ENCODE measurements around the gene PPP1R3D. TPM values are rescaled to one million over a fixed set of nuclear protein-coding genes. Genes with fewer than 3 reads are reported as not detected.

PPP1R3D gene
- 3.4 and 3.9 TPM in 2 replicates for total RNA-seq (2014; rRNA removed; shearing (Covaris generic))

DNA sequence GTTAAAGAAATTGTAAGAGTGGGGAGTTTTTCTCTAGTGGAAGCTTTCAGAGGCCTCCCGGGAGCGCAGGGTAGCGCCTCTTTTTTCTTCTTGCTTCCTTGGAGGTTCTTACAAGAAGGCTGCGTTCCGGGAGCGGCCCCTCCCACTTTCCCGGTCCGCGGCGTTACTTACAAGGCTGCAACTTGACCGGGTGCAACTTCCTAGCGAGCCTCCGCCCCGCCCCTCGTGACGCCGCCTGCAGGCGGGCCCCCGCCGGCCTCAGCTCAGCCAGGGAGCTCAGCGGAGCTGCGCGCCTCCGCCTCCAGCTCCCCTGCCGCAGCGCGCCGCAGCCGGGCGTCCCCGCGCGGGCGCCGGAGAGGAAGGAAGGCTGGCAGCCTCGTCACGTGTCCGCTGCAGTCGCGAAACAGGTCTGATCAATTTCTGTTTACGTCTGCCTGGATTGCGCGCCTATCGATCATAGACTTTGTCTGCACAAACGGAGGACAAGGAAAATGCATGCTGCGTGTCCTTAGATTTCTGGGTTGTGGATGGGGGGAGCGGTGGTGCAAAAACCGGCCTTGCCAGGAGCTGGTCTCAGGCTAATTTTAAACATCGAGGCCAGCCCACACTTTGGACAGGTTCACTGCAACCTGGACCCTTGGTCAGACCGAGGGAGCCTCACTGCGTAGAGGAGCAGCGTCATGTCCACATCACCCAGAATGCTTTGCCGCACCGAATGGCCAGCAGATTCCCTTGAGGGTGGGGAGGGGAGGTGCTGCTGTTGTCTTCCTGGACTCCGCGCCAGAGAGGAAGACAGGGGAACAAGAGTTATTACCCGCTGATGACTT lies at the start of gene PPP1R3D, which contains the start of gene FAM217B:
TSS of gene PPP1R3D (minus strand) at position 177 of the 827 bp plus-strand sequence. CDS start 374 bp downstream, outside the sequence.
TSS of gene FAM217B (plus strand) at position 261 of the 827 bp plus-strand sequence. CDS start 3,555 bp downstream, outside the sequence.
- peak within 1 kb of the TSS; percentile 54 for H3K4me3 ChIP-seq (ENCODE audit: insufficient read depth, low read depth, low read length)
- peak; percentile 95 for DNase-seq
- peaks cover 18% of the 10 kb centered on the region for H3K27me3 ChIP-seq (ENCODE audit: control insufficient read depth, insufficient read depth, low read length)
- no peaks in the 10 kb centered on the region; the same call in 1 of the 2 replicates for H3K36me3 ChIP-seq (replicated peaks; ENCODE audit: control insufficient read depth, insufficient read depth, low read length)

- H3K4me3 ChIP-seq (ENCODE audit: insufficient read depth, low read depth, low read length), result no peak overlapping the region
- no peak for DNase-seq
- H3K27me3 ChIP-seq (ENCODE audit: control insufficient read depth, insufficient read depth, low read length), result no peaks in the 10 kb centered on the region
- no peaks in the 10 kb centered on the region for H3K36me3 ChIP-seq (replicated peaks; ENCODE audit: control insufficient read depth, insufficient read depth, low read length)
These were observed 48.0 kb upstream of the PPP1R3D start for GRCh38 chr20:59988141-59988540.

DNA sequence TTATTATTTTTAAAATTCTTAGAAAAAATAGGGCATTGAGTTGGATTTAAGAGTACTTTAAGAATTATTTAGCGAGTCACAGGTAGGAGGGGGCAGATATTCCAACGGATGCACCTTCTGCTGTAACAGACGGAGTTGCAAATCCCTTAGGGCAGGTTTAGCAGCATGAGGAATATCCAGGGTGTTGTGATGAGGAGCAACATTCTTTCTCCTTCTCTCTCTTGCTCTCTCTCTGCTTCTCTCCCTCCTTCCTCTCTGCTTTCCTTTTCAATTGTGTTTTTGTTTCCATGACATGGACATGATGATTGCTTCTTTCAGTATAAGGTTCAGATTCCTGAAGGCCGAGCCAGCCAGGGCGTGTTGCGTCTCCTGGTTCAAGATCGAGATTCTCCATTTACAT lies 47.0 kb upstream of the PPP1R3D start:
- no peaks in the 10 kb centered on the region for H3K36me3 ChIP-seq (replicated peaks; ENCODE audit: control insufficient read depth, insufficient read depth, low read length)
- H3K27me3 ChIP-seq (ENCODE audit: control insufficient read depth, insufficient read depth, low read length), result no peaks in the 10 kb centered on the region
- H3K4me3 ChIP-seq (ENCODE audit: insufficient read depth, low read depth, low read length), result no peak overlapping the region
- DNase-seq, result no peak

GRCh38 chr20:59985864-59986263 lies 45.8 kb upstream of the PPP1R3D start:
- Histone ChIP-seq H3K36me3 (replicated peaks; ENCODE audit: control insufficient read depth, insufficient read depth, low read length) (no peaks in the 10 kb centered on the region), H3K27me3 (ENCODE audit: control insufficient read depth, insufficient read depth, low read length) (no peaks in the 10 kb centered on the region), H3K4me3 (ENCODE audit: insufficient read depth, low read depth, low read length) (no peak overlapping the region)
- peak; percentile 37 for DNase-seq

- H3K4me3 ChIP-seq (ENCODE audit: insufficient read depth, low read depth, low read length), result no peak overlapping the region
- no peaks in the 10 kb centered on the region for H3K27me3 ChIP-seq (ENCODE audit: control insufficient read depth, insufficient read depth, low read length)
- H3K36me3 ChIP-seq (replicated peaks; ENCODE audit: control insufficient read depth, insufficient read depth, low read length), result no peaks in the 10 kb centered on the region
- DNase-seq, result no peak
These were observed 45.1 kb upstream of the PPP1R3D start for GRCh38 chr20:59985164-59985563.

- DNase-seq, result no peak
- Histone ChIP-seq H3K36me3 (replicated peaks; ENCODE audit: control insufficient read depth, insufficient read depth, low read length) (no peaks in the 10 kb centered on the region), H3K4me3 (ENCODE audit: insufficient read depth, low read depth, low read length) (no peak overlapping the region), H3K27me3 (ENCODE audit: control insufficient read depth, insufficient read depth, low read length) (no peaks in the 10 kb centered on the region)
These were observed 44.4 kb upstream of the PPP1R3D start for GRCh38 chr20:59984541-59984940.

DNA sequence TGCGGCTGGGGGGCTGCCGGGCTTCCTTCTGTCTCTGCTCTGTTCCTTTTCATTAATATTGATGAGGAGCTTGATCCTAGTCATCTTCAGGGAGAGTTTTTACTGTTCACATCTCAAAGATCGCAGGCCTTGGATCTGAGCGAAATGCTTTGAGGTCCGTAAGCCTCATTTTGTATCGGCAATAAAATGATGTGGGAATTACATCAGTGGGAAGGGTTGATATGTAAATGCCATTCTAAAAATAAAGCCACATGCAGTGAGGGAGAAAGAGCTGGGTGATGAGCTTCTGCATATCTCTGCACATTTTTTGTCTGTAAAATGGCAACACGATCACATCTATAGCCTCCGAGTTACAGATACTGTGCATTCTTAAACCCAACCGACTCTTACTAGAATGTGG lies 43.0 kb upstream of the PPP1R3D start:
- Histone ChIP-seq H3K36me3 (replicated peaks; ENCODE audit: control insufficient read depth, insufficient read depth, low read length) (no peaks in the 10 kb centered on the region), H3K4me3 (ENCODE audit: insufficient read depth, low read depth, low read length) (no peak overlapping the region), H3K27me3 (ENCODE audit: control insufficient read depth, insufficient read depth, low read length) (no peaks in the 10 kb centered on the region)
- no peak for DNase-seq

DNA sequence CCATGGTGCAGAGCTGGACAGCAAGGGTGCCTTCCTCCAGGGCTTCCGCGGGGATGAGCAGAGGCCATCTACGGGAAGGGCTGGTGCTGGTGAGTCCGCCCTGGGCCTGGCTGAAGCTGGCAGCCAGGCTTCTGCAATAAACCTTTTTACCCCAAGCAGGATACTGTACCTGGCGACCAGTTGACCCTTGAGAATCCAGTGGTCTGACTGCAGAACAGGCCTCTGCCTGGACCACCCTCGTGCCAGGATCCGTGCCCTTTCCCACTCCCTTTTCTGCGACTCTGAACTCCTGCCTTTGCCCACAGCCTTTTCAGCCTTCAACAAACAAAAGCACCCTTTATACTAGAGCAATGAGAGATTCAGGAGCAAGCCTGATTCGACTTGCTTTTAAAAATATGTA lies 37.0 kb upstream of the PPP1R3D start:
- no peak for DNase-seq
- no peaks in the 10 kb centered on the region for H3K27me3 ChIP-seq (ENCODE audit: control insufficient read depth, insufficient read depth, low read length)
- no peak overlapping the region for H3K4me3 ChIP-seq (ENCODE audit: insufficient read depth, low read depth, low read length)
- H3K36me3 ChIP-seq (replicated peaks; ENCODE audit: control insufficient read depth, insufficient read depth, low read length), result no peaks in the 10 kb centered on the region

GRCh38 chr20:59976156-59976782 lies 36.2 kb upstream of the PPP1R3D start:
- no peaks in the 10 kb centered on the region; the same call in 1 of the 2 replicates for H3K27me3 ChIP-seq (ENCODE audit: control insufficient read depth, insufficient read depth, low read length)
- DNase-seq, result no peak
- no peak overlapping the region for H3K4me3 ChIP-seq (ENCODE audit: insufficient read depth, low read depth, low read length)
- no peaks in the 10 kb centered on the region for H3K36me3 ChIP-seq (replicated peaks; ENCODE audit: control insufficient read depth, insufficient read depth, low read length)

- H3K4me3 ChIP-seq (ENCODE audit: insufficient read depth, low read depth, low read length), result no peak overlapping the region
- DNase-seq, result no peak
- no peaks in the 10 kb centered on the region for H3K36me3 ChIP-seq (replicated peaks; ENCODE audit: control insufficient read depth, insufficient read depth, low read length)
- H3K27me3 ChIP-seq (ENCODE audit: control insufficient read depth, insufficient read depth, low read length), result no peaks in the 10 kb centered on the region; the same call in 1 of the 2 replicates
These were observed 32.1 kb upstream of the PPP1R3D start for GRCh38 chr20:59972037-59972801.

DNA sequence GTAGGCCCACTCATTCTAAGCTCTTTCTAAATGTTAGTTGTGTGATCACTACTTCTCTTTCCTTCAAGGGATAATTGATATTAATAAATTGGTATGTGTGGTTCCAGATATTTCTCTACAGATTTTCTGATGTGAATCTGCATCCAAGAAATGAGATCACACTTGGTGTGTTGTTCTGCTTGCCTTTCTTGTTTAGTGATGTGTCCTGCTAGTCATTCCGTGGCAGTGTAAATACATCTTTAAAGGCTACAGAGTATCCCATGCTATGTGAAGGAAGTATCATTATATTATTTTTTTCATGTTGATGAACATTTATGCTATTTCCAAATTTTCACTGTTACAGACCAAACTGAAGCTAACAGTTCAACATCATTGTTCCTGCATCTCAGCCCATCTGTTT lies 31.3 kb upstream of the PPP1R3D start:
- H3K36me3 ChIP-seq (replicated peaks; ENCODE audit: control insufficient read depth, insufficient read depth, low read length), result no peaks in the 10 kb centered on the region
- DNase-seq, result no peak
- H3K27me3 ChIP-seq (ENCODE audit: control insufficient read depth, insufficient read depth, low read length), result no peaks in the 10 kb centered on the region; the same call in 1 of the 2 replicates
- no peak overlapping the region for H3K4me3 ChIP-seq (ENCODE audit: insufficient read depth, low read depth, low read length)

GRCh38 chr20:59966428-59966827 lies 26.3 kb upstream of the PPP1R3D start:
- Histone ChIP-seq H3K27me3 (ENCODE audit: control insufficient read depth, insufficient read depth, low read length) (no peaks in the 10 kb centered on the region), H3K4me3 (ENCODE audit: insufficient read depth, low read depth, low read length) (no peak overlapping the region), H3K36me3 (replicated peaks; ENCODE audit: control insufficient read depth, insufficient read depth, low read length) (no peaks in the 10 kb centered on the region)
- DNase-seq, result no peak

DNA sequence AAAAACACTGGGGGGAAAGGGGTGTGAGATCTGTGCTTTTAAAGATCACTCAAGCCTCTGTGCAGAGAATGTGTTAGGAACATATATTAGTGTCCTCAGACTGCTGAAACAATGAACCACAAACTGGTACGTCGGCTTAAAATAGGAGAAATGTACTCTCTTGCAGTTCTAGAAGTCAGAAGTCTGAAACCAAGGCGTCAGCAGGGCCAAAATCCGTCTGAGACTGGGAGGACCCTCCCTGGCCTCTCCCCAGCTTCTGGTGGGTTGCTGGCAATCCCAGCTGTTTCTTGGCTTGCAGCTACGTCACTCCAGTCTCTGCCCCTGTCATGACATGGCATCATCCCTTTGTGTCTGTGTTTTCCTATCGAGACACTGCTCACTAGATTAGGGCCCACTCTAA lies 22.1 kb upstream of the PPP1R3D start:
- Histone ChIP-seq H3K27me3 (ENCODE audit: control insufficient read depth, insufficient read depth, low read length) (no peaks in the 10 kb centered on the region), H3K4me3 (ENCODE audit: insufficient read depth, low read depth, low read length) (no peak overlapping the region), H3K36me3 (replicated peaks; ENCODE audit: control insufficient read depth, insufficient read depth, low read length) (no peaks in the 10 kb centered on the region)
- DNase-seq, result no peak

DNA sequence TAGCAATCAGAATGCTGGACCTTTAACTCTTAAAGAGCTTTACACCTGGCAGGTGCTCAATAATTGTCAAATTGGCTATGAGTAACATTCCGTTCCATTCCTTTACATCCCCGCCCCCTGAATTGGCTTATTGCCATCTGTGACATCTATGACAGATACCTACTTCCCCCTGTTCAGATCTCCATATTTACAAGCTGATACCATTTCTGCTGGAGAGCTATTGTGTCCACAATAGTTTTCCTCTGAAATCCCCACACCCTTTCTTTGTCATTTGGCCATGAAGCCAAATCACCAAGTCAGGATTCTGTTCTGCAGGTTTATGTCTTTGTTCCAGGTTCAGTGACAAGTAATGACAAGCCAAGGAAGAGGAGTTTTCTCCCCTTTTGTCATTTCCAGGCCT lies 21.3 kb upstream of the PPP1R3D start:
- DNase-seq, result no peak
- Histone ChIP-seq H3K27me3 (ENCODE audit: control insufficient read depth, insufficient read depth, low read length) (no peaks in the 10 kb centered on the region), H3K36me3 (replicated peaks; ENCODE audit: control insufficient read depth, insufficient read depth, low read length) (no peaks in the 10 kb centered on the region), H3K4me3 (ENCODE audit: insufficient read depth, low read depth, low read length) (no peak overlapping the region)

Measured in H7 (cell line).